B cell (primary cell): ENCODE results near the gene GATA5. TPM values are rescaled to one million over a fixed set of nuclear protein-coding genes. Genes with fewer than 3 reads are reported as not detected.

Experiments used
- ATAC-seq: fragments of 200-7000 bp; cut with Tn5 transposase; one replicate; pipeline ENCODE4 v1.10.0; 2021; ENCODE audit warnings: low read depth, mild to moderate bottlenecking, moderate number of reproducible peaks, moderate library complexity
- CTCF ChIA-PET: fragments of 350-600 bp; sonication (Branson Sonifier 250); formaldehyde crosslinking; loops from one replicate; lab custom pipeline; 2021; ENCODE audit warnings: antibody characterized with exemption, inconsistent platforms; lab: Charles Lee
- POLR2A ChIA-PET: fragments of 350-600 bp; sonication (Branson Sonifier 250); formaldehyde crosslinking; loops from one replicate; lab custom pipeline; 2021; ENCODE audit warnings: antibody characterized with exemption; lab: Charles Lee
- DNase-seq: peaks from one replicate; pipeline ENCODE4 v3.0.0; 2013
- H2AFZ ChIP-seq: 2 replicates; pipeline ENCODE4 v1.6.1; 2012; ENCODE audit warnings: mild to moderate bottlenecking, low read depth, low read length; ENCODE audit not compliant: insufficient read depth, poor library complexity, severe bottlenecking
- H3K27ac ChIP-seq, 2 donors: 1 replicate in 1 of 2; 2 replicates in 1 of 2; pipeline ENCODE4 v1.5.1; 2012 to 2013; ENCODE audit warnings: low read length in 2 of 2, mild to moderate bottlenecking in 2 of 2, moderate library complexity in 1 of 2
- H3K27me3 ChIP-seq, 4 experiments: fragments of 200-600 bp in 1 of 4; sonication (generic) in 1 of 4; replicated peaks in 1 of 4; 1 replicate in 2 of 4; 2 replicates in 2 of 4; pipeline versions ENCODE4 v1.6.1 to v1.7.0; 2013 to 2016; ENCODE audit warnings: low read length in 3 of 4, mild to moderate bottlenecking in 2 of 4, mixed read lengths in 1 of 4, moderate library complexity in 1 of 4; ENCODE audit not compliant: insufficient read depth in 4 of 4, control insufficient read depth in 3 of 4; ENCODE audit errors: control extremely low read depth in 1 of 4
- H3K36me3 ChIP-seq, 2 experiments: replicated peaks in 1 of 2; 1 replicate in 1 of 2; 2 replicates in 1 of 2; pipeline versions ENCODE4 v1.6.1 to v1.7.1; 2013; ENCODE audit warnings: low read length in 1 of 2; ENCODE audit not compliant: insufficient read depth in 2 of 2, control insufficient read depth in 1 of 2; ENCODE audit errors: control extremely low read depth in 1 of 2, extremely low read depth in 1 of 2
- H3K4me1 ChIP-seq, 2 donors: fragments of 200-600 bp in 1 of 2; sonication (generic) in 1 of 2; 1 replicate in 1 of 2; 2 replicates in 1 of 2; pipeline versions ENCODE4 v1.5.1 to v1.6.1; 2013 to 2017; ENCODE audit warnings: low read length in 2 of 2; ENCODE audit not compliant: control insufficient read depth in 2 of 2, insufficient read depth in 2 of 2
- H3K4me2 ChIP-seq: replicated peaks from 2 replicates; pipeline ENCODE3; 2012; ENCODE audit warnings: mild to moderate bottlenecking, low read depth, low read length; ENCODE audit not compliant: poor library complexity, severe bottlenecking
- H3K4me3 ChIP-seq, 5 experiments: fragments of 200-600 bp in 1 of 5; sonication (generic) in 1 of 5; 1 replicate in 3 of 5; 2 replicates in 2 of 5; pipeline versions ENCODE4 v1.5.1 to v1.7.0; 2011 to 2016; ENCODE audit warnings: low read length in 4 of 5, mild to moderate bottlenecking in 4 of 5, low read depth in 2 of 5, control low read depth in 1 of 5, moderate library complexity in 1 of 5; ENCODE audit not compliant: insufficient read depth in 1 of 5; ENCODE audit errors: control extremely low read depth in 1 of 5, extremely low read depth in 1 of 5
- H3K79me2 ChIP-seq: fragments of 200-600 bp; sonication (generic); one replicate; pipeline ENCODE4 v1.6.0; 2016; ENCODE audit warnings: low read length; ENCODE audit not compliant: control insufficient read depth, insufficient read depth
- H3K9ac ChIP-seq: fragments of 200-600 bp; sonication (generic); 2 replicates; pipeline ENCODE4 v1.6.1; 2017; ENCODE audit warnings: mild to moderate bottlenecking, low read length, moderate library complexity
- H3K9me3 ChIP-seq, 3 donors: one replicate each; pipeline versions ENCODE4 v1.6.1 to v1.7.1; 2013; ENCODE audit warnings: low read length in 2 of 3; ENCODE audit not compliant: control insufficient read depth in 2 of 3, insufficient read depth in 1 of 3; ENCODE audit errors: control extremely low read depth in 1 of 3
- H4K20me1 ChIP-seq: 2 replicates; pipeline ENCODE4 v1.6.0; 2012; ENCODE audit warnings: mild to moderate bottlenecking, low read length; ENCODE audit not compliant: insufficient read depth, control insufficient read depth, poor library complexity, severe bottlenecking
- H3K27ac Mint-ChIP-seq: one replicate; pipeline ENCODE4 v1.8.0; 2021; ENCODE audit warnings: mixed read lengths
- H3K27me3 Mint-ChIP-seq: one replicate; pipeline ENCODE4 v1.8.0; 2021; ENCODE audit warnings: mixed read lengths
- H3K4me1 Mint-ChIP-seq: one replicate; pipeline ENCODE4 v1.8.0; 2021; ENCODE audit warnings: mixed read lengths
- H3K4me3 Mint-ChIP-seq: one replicate; pipeline ENCODE4 v1.8.0; 2021; ENCODE audit warnings: mixed read lengths
- H3K9me3 Mint-ChIP-seq: one replicate; pipeline ENCODE4 v1.8.0; 2022; ENCODE audit warnings: mixed read lengths; ENCODE audit not compliant: insufficient read depth
- EZH2 ChIP-seq: IDR thresholded peaks from 2 replicates; pipeline ENCODE4 v1.6.1; 2012; ENCODE audit warnings: borderline replicate concordance, low read depth, mild to moderate bottlenecking, moderate library complexity, low read length; ENCODE audit not compliant: insufficient read depth, poor library complexity, severe bottlenecking
- WGBS: methylation state at CpG from one replicate; pipeline ENCODE4 v1.1.5; 2013; ENCODE audit warnings: missing lambda C conversion rate; ENCODE audit not compliant: insufficient coverage; 5-methylcytosine and 5-hydroxymethylcytosine counted together
- intact Hi-C: fragments of 100-400 bp; cut with micrococcal nuclease; formaldehyde crosslinking; loops from one replicate; pipeline ENCODE4 v1.10.0; 2022
- polyA plus RNA-seq: library from polyadenylated mRNA; depleted of rRNA; stranded (reverse); fragments of >200 nt; gene quantifications from 2 replicates; pipeline ENCODE4 v1.2.3, GENCODE V29; 2012
- total RNA-seq, 2 donors: library from RNA; stranded (reverse); fragments of 120-200 nt in 1 of 2; gene quantifications; 1 replicate in 1 of 2; 2 replicates in 1 of 2; pipeline versions ENCODE4 v1.2.3 to v1.2.4, GENCODE V29; 2013 to 2022
- TF ChIP-seq, protein P1 (sequence below): fragments of 200-600 bp; IDR thresholded peaks from one replicate; pipeline ENCODE4 v1.8.0; 2022; ENCODE audit warnings: antibody characterized with exemption, mild to moderate bottlenecking

GATA5 gene
- total and polyA plus RNA-seq, 2 donors (not counting 1 experiment from before 2014, with no cell fraction given): not detected

DNA sequence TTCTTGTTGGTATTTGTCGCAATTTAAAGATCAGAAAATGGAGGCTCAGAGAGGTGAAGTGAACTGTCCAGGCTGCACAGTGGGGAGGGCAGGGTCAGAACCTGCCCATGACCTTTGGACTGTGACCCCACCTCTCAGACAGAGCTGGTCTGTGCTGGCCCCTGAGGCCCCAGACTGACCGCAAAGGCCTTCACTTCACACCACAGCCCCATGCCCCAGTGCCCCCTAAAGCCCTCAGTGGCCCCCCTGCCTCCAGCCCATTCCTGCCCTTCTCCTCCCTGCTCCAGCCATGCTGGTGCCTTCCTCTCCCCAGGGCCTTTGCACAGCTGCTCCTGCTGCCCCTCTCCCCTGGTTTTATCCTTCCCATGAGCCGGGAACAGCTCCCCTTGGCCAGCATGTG is 39.1 kb downstream of the GATA5 start:
- no peak overlapping the region for H3K27ac ChIP-seq
- H3K79me2 ChIP-seq: no peaks in the 10 kb centered on the region
- H3K36me3 ChIP-seq: no peaks in the 10 kb centered on the region
- Mint-ChIP-seq H3K27ac (no peak overlapping the region), H3K4me3 (no peak overlapping the region), H3K4me1 (peaks cover 2% of the 10 kb centered on the region), H3K9me3 (no peaks in the 10 kb centered on the region), H3K27me3 (peaks cover 32% of the 10 kb centered on the region)
- DNase-seq: no peak
- TF ChIP-seq, protein P1, sequence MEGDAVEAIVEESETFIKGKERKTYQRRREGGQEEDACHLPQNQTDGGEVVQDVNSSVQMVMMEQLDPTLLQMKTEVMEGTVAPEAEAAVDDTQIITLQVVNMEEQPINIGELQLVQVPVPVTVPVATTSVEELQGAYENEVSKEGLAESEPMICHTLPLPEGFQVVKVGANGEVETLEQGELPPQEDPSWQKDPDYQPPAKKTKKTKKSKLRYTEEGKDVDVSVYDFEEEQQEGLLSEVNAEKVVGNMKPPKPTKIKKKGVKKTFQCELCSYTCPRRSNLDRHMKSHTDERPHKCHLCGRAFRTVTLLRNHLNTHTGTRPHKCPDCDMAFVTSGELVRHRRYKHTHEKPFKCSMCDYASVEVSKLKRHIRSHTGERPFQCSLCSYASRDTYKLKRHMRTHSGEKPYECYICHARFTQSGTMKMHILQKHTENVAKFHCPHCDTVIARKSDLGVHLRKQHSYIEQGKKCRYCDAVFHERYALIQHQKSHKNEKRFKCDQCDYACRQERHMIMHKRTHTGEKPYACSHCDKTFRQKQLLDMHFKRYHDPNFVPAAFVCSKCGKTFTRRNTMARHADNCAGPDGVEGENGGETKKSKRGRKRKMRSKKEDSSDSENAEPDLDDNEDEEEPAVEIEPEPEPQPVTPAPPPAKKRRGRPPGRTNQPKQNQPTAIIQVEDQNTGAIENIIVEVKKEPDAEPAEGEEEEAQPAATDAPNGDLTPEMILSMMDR: no peak
- no peak for TF ChIP-seq EZH2
- no peak overlapping the region for H2AFZ ChIP-seq
- ChIA-PET POLR2A (no interaction called here), CTCF (no interaction called here)
- H3K27me3 ChIP-seq: peaks cover 0 to 18% (median 0%) of the 10 kb centered on the region in 4 experiments
- peaks cover 0 to 3% (median 0%) of the 10 kb centered on the region in 3 donors for H3K9me3 ChIP-seq
- WGBS: 87% methylated on average over 3 of the region's 3 CpGs
- H3K9ac ChIP-seq: no peak overlapping the region
- H4K20me1 ChIP-seq: no peaks in the 10 kb centered on the region
- H3K4me2 ChIP-seq: no peak overlapping the region
- intact Hi-C loops: no loop called here
- H3K4me3 ChIP-seq: no peak overlapping the region
- ATAC-seq: no peak
- H3K4me1 ChIP-seq: peaks cover 0 to 3% of the 10 kb centered on the region in 2 donors

DNA sequence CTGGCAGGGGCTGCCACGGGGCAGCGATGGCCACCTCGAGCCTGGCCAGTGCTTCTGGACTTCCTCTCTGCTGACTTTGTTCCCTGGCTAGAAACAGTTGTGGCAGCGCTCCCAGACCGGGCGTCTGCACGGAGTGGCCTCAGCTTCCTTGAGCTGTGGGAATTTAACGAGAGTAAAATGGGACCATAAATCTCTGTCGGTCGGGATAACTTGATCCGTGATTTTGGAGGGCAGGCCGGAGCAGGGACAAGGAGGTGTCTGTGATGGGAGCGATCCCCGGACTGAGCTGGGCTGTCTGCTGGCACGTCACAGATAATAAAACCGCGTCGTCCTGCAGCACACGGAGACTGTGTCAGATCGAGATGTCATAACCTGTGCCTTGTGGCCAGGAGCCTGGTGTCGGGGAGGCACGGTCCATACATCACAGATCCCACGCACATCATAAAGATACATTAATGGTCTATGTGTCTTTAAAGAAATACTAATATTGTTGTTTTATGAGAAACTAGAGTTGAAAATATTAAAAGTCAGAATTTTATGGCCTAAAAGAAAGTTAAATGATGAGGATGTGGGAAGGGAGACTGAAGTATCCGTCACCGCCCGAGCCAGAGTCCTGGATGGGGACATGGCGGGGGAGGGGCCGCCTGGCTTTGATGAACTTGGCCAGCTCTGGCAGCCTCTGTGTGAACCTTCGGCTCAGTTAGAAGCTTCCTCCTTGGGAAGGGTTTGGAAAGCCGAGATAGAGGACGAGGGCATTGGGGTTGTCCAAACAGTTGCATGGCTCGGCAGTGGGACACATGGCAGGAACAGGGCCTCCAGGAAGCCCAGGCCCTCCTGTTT is 41.9 kb downstream of the GATA5 start:
- no peaks in the 10 kb centered on the region for H3K9me3 Mint-ChIP-seq
- no peak for ATAC-seq
- Histone ChIP-seq H3K79me2 (no peaks in the 10 kb centered on the region), H3K27ac (no peak overlapping the region), H2AFZ (no peak overlapping the region), H4K20me1 (no peaks in the 10 kb centered on the region), H3K4me2 (no peak overlapping the region), H3K4me3 (no peak overlapping the region), H3K4me1 (no peaks in the 10 kb centered on the region), H3K36me3 (no peaks in the 10 kb centered on the region), H3K9ac (no peak overlapping the region), H3K9me3 (no peaks in the 10 kb centered on the region), H3K27me3 (peaks cover 0 to 9% (median 0%) of the 10 kb centered on the region in 4 experiments)
- ChIA-PET POLR2A (no interaction called here), CTCF (no interaction called here)
- DNase-seq: no peak
- H3K27me3 Mint-ChIP-seq: peaks cover 41% of the 10 kb centered on the region
- H3K4me1 Mint-ChIP-seq: no peaks in the 10 kb centered on the region
- H3K27ac Mint-ChIP-seq: no peak overlapping the region
- WGBS: 40% methylated on average over 28 of the region's 32 CpGs
- intact Hi-C loops: no loop called here
- TF ChIP-seq, protein P1: no peak
- no peak for TF ChIP-seq EZH2
- no peak overlapping the region for H3K4me3 Mint-ChIP-seq
